ENCODE results near the gene COTL1.

GRCh38 chr16:84535408-84535807 lies 82.5 kb downstream of the COTL1 start:
- TF ChIP-seq CTCF (IDR thresholded peaks at IDR 0.05) (no peak), POLR2A (IDR thresholded peaks at IDR 0.05) (no peak)
